ENCODE measurements around the gene COL4A6. TPM values are rescaled to one million over a fixed set of nuclear protein-coding genes. Genes with fewer than 3 reads are reported as not detected.

COL4A6 gene
- total and polyA plus RNA-seq, 12 donors: 0.14 to 1.4 (median 0.73) TPM

DNA sequence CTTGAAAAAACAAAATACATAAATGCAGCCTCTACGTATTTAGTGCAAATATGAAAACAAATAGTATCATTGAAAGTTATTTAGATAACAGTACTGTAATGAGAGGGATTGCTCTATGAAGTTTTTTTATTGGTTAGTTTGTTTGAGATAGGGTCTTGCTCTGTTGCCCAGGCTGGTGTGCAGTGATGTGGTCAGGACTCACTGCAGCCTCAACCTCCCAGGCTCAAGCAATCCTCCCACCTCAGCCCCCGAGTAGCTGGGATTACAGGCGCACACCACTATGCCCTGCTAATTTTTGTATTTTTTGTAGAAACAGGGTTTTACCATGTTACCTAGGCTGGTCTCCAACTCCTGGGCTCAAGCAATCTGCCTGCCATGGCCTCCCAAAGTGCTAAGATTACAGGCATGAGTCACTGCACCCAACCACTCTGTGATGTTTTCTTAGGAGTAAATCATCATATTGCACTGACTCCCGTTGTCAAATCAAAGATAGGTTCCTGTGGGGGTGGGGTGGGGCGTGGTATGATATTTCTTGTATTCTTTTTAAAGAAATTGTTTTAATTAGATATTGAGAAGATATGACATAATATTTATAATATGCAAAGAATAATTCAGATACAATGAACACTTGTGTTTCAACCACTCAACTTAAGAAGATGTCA, 270.9 kb downstream of the COL4A6 start:
- Histone ChIP-seq H3K27ac (no peak overlapping the region), H3K27me3 (peaks cover 10% of the 10 kb centered on the region), H3K9me3 (replicated peaks in 1 of 3) (no peaks in the 10 kb centered on the region), H3K4me1 (replicated peaks in 1 of 2) (no peaks in the 10 kb centered on the region), H3K4me3 (no peak overlapping the region), H3K36me3 (replicated peaks in 1 of 2) (no peaks in the 10 kb centered on the region)
- TF ChIP-seq, protein P1, sequence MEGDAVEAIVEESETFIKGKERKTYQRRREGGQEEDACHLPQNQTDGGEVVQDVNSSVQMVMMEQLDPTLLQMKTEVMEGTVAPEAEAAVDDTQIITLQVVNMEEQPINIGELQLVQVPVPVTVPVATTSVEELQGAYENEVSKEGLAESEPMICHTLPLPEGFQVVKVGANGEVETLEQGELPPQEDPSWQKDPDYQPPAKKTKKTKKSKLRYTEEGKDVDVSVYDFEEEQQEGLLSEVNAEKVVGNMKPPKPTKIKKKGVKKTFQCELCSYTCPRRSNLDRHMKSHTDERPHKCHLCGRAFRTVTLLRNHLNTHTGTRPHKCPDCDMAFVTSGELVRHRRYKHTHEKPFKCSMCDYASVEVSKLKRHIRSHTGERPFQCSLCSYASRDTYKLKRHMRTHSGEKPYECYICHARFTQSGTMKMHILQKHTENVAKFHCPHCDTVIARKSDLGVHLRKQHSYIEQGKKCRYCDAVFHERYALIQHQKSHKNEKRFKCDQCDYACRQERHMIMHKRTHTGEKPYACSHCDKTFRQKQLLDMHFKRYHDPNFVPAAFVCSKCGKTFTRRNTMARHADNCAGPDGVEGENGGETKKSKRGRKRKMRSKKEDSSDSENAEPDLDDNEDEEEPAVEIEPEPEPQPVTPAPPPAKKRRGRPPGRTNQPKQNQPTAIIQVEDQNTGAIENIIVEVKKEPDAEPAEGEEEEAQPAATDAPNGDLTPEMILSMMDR (IDR thresholded peaks at IDR 0.05): no peak
- TF ChIP-seq POLR2A (IDR thresholded peaks at IDR 0.05): no peak
- intact Hi-C loops (cut with DNase I): no loop called here
- 56 to 67% (median 59%) methylated on average over 4 to 5 of the region's 5 CpGs for WGBS, 4 donors
- DNase-seq: peak in 3 of 7 donors; percentile 21 to 29 (median 21)

DNA sequence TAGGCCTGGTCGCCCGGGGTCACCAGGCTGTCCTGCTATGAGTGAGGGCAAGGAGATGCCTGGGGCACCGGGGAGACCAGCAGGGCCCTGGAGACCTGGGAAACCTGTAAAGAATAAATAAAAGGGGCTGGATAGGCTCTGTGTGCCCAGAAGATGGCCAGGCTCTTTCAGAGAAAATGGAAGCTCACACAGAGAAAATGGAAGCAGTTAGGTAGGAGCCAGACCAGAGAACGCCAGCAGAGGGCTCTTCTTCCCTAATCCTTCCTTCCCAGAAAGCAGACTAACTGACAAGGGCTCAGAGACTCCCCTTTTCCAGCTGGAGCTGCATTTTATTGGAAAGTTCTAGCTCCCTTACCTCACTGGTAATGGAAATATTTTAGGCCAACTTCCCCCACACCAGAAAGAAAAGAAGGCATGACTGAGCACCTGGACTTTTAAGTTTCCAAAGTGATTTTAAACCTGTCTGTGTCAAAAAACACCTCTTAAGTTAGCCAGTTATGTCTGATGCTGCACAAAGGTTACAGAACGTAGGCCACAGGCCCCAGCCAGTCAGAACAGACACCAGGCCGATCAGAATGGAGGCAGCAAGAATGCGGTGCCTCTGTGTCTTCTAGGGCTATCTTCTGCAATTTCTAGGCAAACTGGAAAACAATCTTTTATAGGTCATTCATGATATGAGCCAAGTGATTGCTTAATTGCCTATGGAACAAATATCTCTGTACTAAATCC, 272.7 kb downstream of the COL4A6 start:
- 66 to 82% (median 70%) methylated on average over 6 to 7 of the region's 7 CpGs for WGBS, 4 donors
- intact Hi-C loops (cut with DNase I): no loop called here
- H3K4me3 ChIP-seq: no peak overlapping the region
- TF ChIP-seq POLR2A (IDR thresholded peaks at IDR 0.05): no peak
- TF ChIP-seq, protein P1 (IDR thresholded peaks at IDR 0.05): peak in 4 of 6 experiments; percentile 12 to 27 (median 22)
- H3K27ac ChIP-seq: no peak overlapping the region
- H3K9me3 ChIP-seq (replicated peaks in 1 of 3): no peaks in the 10 kb centered on the region
- no peaks in the 10 kb centered on the region for H3K4me1 ChIP-seq (replicated peaks in 1 of 2)
- H3K36me3 ChIP-seq (replicated peaks in 1 of 2): no peaks in the 10 kb centered on the region
- DNase-seq: peak in 4 of 7 donors; percentile 13 to 54 (median 24)
- peaks cover 10% of the 10 kb centered on the region for H3K27me3 ChIP-seq

DNA sequence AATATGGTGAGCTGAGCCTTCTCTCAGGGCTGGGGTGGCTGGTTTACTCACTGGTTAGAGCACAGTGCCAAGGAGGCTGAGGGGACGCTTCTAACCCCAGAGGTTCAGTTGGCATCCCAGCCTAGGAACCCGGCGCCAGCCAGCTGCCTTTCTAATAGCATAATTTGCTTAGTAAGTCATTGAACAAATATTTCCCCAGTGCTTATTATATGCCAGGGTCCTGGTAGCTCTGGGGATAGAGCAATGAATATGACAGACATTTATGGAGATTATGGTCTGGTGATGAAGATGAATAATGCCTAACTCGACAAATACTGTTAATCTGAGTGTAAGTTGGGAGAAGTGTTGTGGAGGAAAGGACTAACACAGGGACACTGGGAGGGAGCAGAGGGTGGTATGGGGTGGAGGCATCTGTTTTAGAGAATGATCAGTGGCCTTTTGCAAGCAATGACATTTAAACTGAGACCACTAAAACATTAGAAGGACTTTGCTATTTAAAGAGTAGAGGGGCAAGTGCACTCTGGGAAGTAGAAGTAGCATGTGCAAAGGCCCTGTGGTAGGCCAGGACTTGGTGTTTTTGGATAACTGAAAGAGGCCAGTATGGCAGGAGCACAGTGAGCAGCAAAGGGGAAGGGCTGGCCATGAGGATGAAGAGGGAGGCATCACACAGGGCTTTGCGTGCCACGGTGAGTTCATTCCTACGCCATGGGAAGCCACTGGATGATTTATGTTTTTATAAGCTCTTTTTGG, 274.7 kb downstream of the COL4A6 start:
- Histone ChIP-seq H3K27ac (no peak overlapping the region), H3K27me3 (peaks cover 10% of the 10 kb centered on the region), H3K4me1 (replicated peaks in 1 of 2) (no peaks in the 10 kb centered on the region), H3K36me3 (replicated peaks in 1 of 2) (no peaks in the 10 kb centered on the region), H3K9me3 (replicated peaks in 1 of 3) (no peaks in the 10 kb centered on the region), H3K4me3 (no peak overlapping the region)
- intact Hi-C loops (cut with DNase I): no loop called here
- TF ChIP-seq POLR2A (IDR thresholded peaks at IDR 0.05): no peak
- 78 to 94% (median 86%) methylated on average over 7 of the region's 7 CpGs for WGBS, 4 donors
- no peak for DNase-seq

DNA sequence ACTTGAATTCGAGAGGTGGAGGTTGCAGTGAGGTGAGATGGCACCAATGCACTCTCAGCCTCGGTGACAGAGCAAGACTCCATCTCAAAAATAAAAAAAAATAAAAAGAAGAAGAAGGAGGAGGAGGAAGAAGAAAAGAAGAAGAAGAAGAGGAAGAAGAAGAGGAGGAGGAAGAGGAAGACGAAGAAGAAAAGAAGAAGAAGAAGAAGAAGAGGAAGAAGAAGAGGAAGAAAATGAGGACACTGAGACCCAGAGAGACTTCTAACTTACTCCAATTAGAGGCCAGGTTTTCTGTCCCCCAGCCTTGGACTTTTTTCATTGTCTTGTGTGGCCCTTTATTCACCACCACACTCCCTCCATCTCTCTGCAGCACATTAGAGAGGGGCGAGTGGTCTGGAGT, 276.0 kb downstream of the COL4A6 start:
- Histone ChIP-seq H3K27me3 (peaks cover 10% of the 10 kb centered on the region), H3K4me3 (no peak overlapping the region), H3K36me3 (replicated peaks in 1 of 2) (no peaks in the 10 kb centered on the region), H3K9me3 (replicated peaks in 1 of 3) (no peaks in the 10 kb centered on the region), H3K4me1 (replicated peaks in 1 of 2) (no peaks in the 10 kb centered on the region), H3K27ac (no peak overlapping the region)
- WGBS, 4 donors: 74 to 86% (median 77%) methylated on average over 4 of the region's 4 CpGs
- TF ChIP-seq, protein P1 (IDR thresholded peaks at IDR 0.05): no peak
- TF ChIP-seq POLR2A (IDR thresholded peaks at IDR 0.05): no peak
- DNase-seq: no peak
- intact Hi-C loops (cut with DNase I): no loop called here

Measured in adrenal gland (tissue), 12 donors.